Kidney epithelial cell (primary cell): ENCODE data around the gene BBS4. TPM values are rescaled to one million over a fixed set of nuclear protein-coding genes. Genes with fewer than 3 reads are reported as not detected.

Source experiments
- DNase-seq: peaks from one replicate; pipeline ENCODE4 v3.0.0-alpha.2; 2010; ENCODE audit warnings: low read depth
- H3K27me3 ChIP-seq: 2 replicates; pipeline ENCODE4 v1.6.0; 2011; ENCODE audit warnings: low read length; ENCODE audit not compliant: control insufficient read depth, insufficient read depth
- H3K36me3 ChIP-seq: 2 replicates; pipeline ENCODE4 v1.5.1; 2011; ENCODE audit warnings: low read length; ENCODE audit not compliant: control insufficient read depth, insufficient read depth
- H3K4me3 ChIP-seq: 2 replicates; pipeline ENCODE4 v1.5.1; 2011; ENCODE audit warnings: low read depth, mild to moderate bottlenecking, control low read depth, low read length
- total RNA-seq: library from RNA; depleted of rRNA; stranded (reverse); fragments of >200 nt; gene quantifications from 2 replicates; pipeline ENCODE4 v1.2.3, GENCODE V29; 2015
- TF ChIP-seq, protein P1 (sequence below): IDR thresholded peaks from 2 replicates; pipeline ENCODE4 v1.5.1; 2011; ENCODE audit warnings: mild to moderate bottlenecking, moderate library complexity, low read length, control low read depth, inconsistent platforms; ENCODE audit not compliant: insufficient read depth, poor library complexity, severe bottlenecking

Gene BBS4
- total RNA-seq, 1 donor from 2014 or later: 30.7 TPM

DNA sequence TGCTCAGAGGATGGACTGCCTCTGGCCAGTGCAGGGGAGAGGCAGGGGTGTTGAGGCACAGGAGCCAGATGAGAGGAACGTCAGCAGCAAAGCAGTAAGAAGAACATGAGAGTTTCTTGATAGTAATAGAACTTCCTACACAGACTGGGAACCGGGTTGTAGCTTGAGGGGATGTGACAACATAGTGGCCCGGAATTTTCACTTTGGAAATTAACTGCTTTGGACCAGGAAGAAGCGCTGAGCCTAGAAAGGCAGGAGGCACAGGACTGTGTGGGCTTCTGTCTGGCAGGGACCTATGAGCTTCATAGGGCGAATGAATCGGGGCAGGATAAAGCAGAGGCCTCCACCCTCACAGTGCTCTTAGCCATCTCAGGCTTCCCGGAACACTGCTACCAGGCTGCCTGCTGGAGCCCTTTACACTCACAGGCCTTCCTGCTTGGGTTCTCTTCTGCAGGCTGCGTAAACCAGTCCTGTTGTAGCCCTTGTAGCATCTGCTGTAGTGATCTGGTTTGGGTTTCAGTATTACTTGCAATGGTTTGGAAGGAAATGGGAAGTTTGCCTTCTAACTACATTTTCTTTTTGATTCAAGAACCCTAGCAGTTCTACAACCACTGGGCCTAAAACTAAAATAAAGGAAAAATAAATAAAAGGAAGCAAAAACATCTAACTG lies 100.8 kb downstream of the BBS4 start:
- H3K4me3 ChIP-seq: no peak overlapping the region
- no peak for DNase-seq
- H3K36me3 ChIP-seq: no peaks in the 10 kb centered on the region
- no peaks in the 10 kb centered on the region for H3K27me3 ChIP-seq
- TF ChIP-seq, protein P1, sequence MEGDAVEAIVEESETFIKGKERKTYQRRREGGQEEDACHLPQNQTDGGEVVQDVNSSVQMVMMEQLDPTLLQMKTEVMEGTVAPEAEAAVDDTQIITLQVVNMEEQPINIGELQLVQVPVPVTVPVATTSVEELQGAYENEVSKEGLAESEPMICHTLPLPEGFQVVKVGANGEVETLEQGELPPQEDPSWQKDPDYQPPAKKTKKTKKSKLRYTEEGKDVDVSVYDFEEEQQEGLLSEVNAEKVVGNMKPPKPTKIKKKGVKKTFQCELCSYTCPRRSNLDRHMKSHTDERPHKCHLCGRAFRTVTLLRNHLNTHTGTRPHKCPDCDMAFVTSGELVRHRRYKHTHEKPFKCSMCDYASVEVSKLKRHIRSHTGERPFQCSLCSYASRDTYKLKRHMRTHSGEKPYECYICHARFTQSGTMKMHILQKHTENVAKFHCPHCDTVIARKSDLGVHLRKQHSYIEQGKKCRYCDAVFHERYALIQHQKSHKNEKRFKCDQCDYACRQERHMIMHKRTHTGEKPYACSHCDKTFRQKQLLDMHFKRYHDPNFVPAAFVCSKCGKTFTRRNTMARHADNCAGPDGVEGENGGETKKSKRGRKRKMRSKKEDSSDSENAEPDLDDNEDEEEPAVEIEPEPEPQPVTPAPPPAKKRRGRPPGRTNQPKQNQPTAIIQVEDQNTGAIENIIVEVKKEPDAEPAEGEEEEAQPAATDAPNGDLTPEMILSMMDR: no peak

DNA sequence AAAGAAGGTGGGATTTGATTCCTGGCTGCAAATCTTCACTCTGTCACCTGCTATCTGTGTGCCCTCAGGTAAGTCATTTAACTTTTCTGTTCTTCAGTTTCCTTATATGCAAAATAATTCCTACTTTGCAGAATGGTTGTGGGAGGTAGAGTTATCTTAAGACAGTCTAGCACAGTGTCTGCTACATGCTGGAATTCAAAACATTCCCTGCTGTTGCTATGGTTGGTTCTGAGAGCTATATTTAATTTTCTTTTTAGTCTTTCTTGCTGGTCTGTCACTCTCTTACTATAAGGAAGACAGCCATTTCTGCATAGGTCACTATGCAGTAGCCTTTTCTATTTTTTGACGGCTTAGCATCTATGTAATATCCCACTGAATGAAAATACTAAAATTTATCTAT lies 101.5 kb downstream of the BBS4 start:
- DNase-seq: no peak
- TF ChIP-seq, protein P1: no peak
- H3K36me3 ChIP-seq: no peaks in the 10 kb centered on the region
- H3K27me3 ChIP-seq: no peaks in the 10 kb centered on the region
- no peak overlapping the region for H3K4me3 ChIP-seq

Other genes starting within 250 kb of the BBS4 start
- 51.1 and 54.9 TPM in 2 replicates for gene ARIH1, start 211.9 kb upstream of the BBS4 start, total RNA-seq
- gene GOLGA6B, start 31.5 kb upstream of the BBS4 start, total RNA-seq: not detected in 2 replicates
- gene HIGD2B, start within 50 bp of the BBS4 start, total RNA-seq: not detected in 2 replicates
- 33.9 and 50.2 TPM in 2 replicates for gene ADPGK, start 97.6 kb downstream of the BBS4 start, total RNA-seq